HFFc6 (cell line): ENCODE results near the gene HGD. TPM values are rescaled to one million over a fixed set of nuclear protein-coding genes. Genes with fewer than 3 reads are reported as not detected.
A peak's percentile ranks its signal among the peaks of the same experiment; 100 is the strongest.
"Not testable (repeated sequence)": the region's sequence is repeated elsewhere in the genome, so short reads cannot be mapped to it uniquely, and the experiment has no call there.

Source experiments
- DNase-seq: peaks from one replicate; pipeline ENCODE4 v3.0.0-alpha.2; 2018
- H3K27ac Mint-ChIP-seq: 2 replicates; pipeline ENCODE4 v1.8.0; 2020; ENCODE audit warnings: mild to moderate bottlenecking, mixed read lengths
- H3K27me3 Mint-ChIP-seq: 2 replicates; pipeline ENCODE4 v1.8.0; 2021; ENCODE audit warnings: mild to moderate bottlenecking, moderate library complexity, mixed read lengths; ENCODE audit not compliant: insufficient read depth
- H3K36me3 Mint-ChIP-seq: 2 replicates; pipeline ENCODE4 v1.8.0; 2021; ENCODE audit warnings: low read depth, mixed read lengths
- H3K4me1 Mint-ChIP-seq: 2 replicates; pipeline ENCODE4 v1.8.0; 2020; ENCODE audit warnings: low read depth, mixed read lengths
- H3K4me3 Mint-ChIP-seq: 2 replicates; pipeline ENCODE4 v1.8.0; 2020; ENCODE audit warnings: mild to moderate bottlenecking, moderate library complexity, mixed read lengths
- H3K9me3 Mint-ChIP-seq: 2 replicates; pipeline ENCODE4 v1.8.0; 2020; ENCODE audit warnings: mild to moderate bottlenecking, mixed read lengths
- CTCF ChIP-seq: fragments of 200-600 bp; sonication (generic); IDR thresholded peaks from 2 replicates; pipeline ENCODE4 v1.5.0; 2021; ENCODE audit warnings: antibody characterized with exemption, mild to moderate bottlenecking
- total RNA-seq, 6 experiments: library from RNA; stranded (reverse); fragmentation: NEBNext Ultra II Directional; extraction: Animal tissue kit (Norgen Biotek cat#: 25700); gene quantifications; 2 replicates in 1 of 6; 3 replicates in 5 of 6; pipeline ENCODE4 v1.2.3, GENCODE V29; 2021

The HGD gene
- total RNA-seq, 6 experiments from 2014 or later: 0.14 to 0.52 (median 0.30) TPM; not detected in 1

DNA sequence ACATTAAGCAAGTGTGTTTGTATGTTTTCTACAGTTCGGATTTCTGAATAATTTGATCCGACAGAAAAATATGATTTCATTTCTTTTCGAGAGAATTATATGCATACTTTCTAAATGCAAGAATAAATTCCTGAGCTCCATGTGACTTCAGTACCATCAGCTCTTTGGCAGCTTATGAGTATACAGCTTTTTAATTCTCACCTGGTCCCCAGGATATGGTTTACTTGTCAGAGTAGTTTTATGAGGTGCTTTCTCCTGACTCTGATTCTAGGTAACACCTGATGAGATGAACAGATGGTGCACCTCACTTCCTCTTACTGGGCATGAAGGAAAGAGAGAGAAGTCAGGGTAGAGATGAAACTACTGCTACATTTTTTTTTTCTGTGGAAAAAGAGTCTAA is 3.1 kb downstream of the HGD start:
- DNase-seq: no peak
- Mint-ChIP-seq H3K4me1 (peaks cover 49% of the 10 kb centered on the region), H3K4me3 (peak overlapping the region; percentile 67), H3K36me3 (peaks cover 18% of the 10 kb centered on the region), H3K27me3 (no peaks in the 10 kb centered on the region; the same call in 1 of the 2 replicates), H3K9me3 (peaks cover 8% of the 10 kb centered on the region; the same call in 1 of the 2 replicates), H3K27ac (peak overlapping the region; percentile 80)
- TF ChIP-seq CTCF: no peak

- peaks cover 8% of the 10 kb centered on the region; the same call in 1 of the 2 replicates for H3K9me3 Mint-ChIP-seq
- H3K4me3 Mint-ChIP-seq: peak overlapping the region; percentile 67
- TF ChIP-seq CTCF: no peak
- peaks cover 18% of the 10 kb centered on the region for H3K36me3 Mint-ChIP-seq
- peak overlapping the region; percentile 80 for H3K27ac Mint-ChIP-seq
- peaks cover 44% of the 10 kb centered on the region for H3K4me1 Mint-ChIP-seq
- no peaks in the 10 kb centered on the region; the same call in 1 of the 2 replicates for H3K27me3 Mint-ChIP-seq
- peak; percentile 53 for DNase-seq
Measured at GRCh38 chr3:120678331-120678947, 3.6 kb downstream of the HGD start.

GRCh38 chr3:120677193-120677592 is 4.8 kb downstream of the HGD start:
- not testable (repeated sequence) for H3K4me3 Mint-ChIP-seq, DNase-seq, H3K27me3 Mint-ChIP-seq, H3K9me3 Mint-ChIP-seq, H3K27ac Mint-ChIP-seq
- H3K4me1 Mint-ChIP-seq: peaks cover 31% of the 10 kb centered on the region
- peaks cover 18% of the 10 kb centered on the region for H3K36me3 Mint-ChIP-seq

GRCh38 chr3:120673116-120673515 is 8.9 kb downstream of the HGD start:
- H3K4me3 Mint-ChIP-seq: no peak overlapping the region
- peaks cover 6% of the 10 kb centered on the region for H3K4me1 Mint-ChIP-seq
- no peak for TF ChIP-seq CTCF
- peaks cover 11% of the 10 kb centered on the region for H3K36me3 Mint-ChIP-seq
- no peak overlapping the region for H3K27ac Mint-ChIP-seq
- no peaks in the 10 kb centered on the region; the same call in 1 of the 2 replicates for H3K27me3 Mint-ChIP-seq
- DNase-seq: no peak
- no peaks in the 10 kb centered on the region for H3K9me3 Mint-ChIP-seq

- no peak overlapping the region for H3K27ac Mint-ChIP-seq
- H3K4me1 Mint-ChIP-seq: no peaks in the 10 kb centered on the region
- H3K4me3 Mint-ChIP-seq: no peak overlapping the region
- H3K9me3 Mint-ChIP-seq: no peaks in the 10 kb centered on the region
- no peaks in the 10 kb centered on the region; the same call in 1 of the 2 replicates for H3K27me3 Mint-ChIP-seq
- no peak for DNase-seq
- TF ChIP-seq CTCF: no peak
- H3K36me3 Mint-ChIP-seq: no peaks in the 10 kb centered on the region
Measured at GRCh38 chr3:120670576-120670975, 11.5 kb downstream of the HGD start.

- H3K27ac Mint-ChIP-seq: no peak overlapping the region
Measured at GRCh38 chr3:120664926-120665325, 17.1 kb downstream of the HGD start.

More at GRCh38 chr3:120664926-120665325, 17.1 kb downstream of the HGD start:
- no peak for TF ChIP-seq CTCF
- no peaks in the 10 kb centered on the region for H3K27me3 Mint-ChIP-seq
- H3K36me3 Mint-ChIP-seq: no peaks in the 10 kb centered on the region
- no peaks in the 10 kb centered on the region for H3K9me3 Mint-ChIP-seq
- DNase-seq: no peak
- peaks cover 14% of the 10 kb centered on the region for H3K4me1 Mint-ChIP-seq
- no peak overlapping the region for H3K4me3 Mint-ChIP-seq
